ENCODE results near the gene ITFG1.

ITFG1 gene

DNA sequence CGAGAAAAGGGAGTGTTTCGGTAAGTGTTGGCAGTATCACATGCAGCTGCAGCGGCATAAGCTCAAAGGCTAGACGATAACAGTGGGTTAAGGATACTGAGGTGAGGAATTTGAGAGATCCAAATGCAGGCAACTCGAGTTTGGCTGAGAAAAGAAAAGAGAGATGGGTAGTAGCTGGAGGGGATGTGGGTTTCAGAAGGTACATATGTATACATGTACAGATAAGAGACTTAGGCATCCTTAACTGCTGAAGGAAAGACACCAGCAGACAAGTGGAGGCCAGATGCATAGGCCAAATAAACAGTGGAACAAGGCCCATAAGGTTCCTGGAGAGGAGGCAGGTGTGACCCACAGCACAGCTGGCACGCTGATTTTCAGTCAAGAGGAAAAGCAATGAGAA lies 230.6 kb downstream of the ITFG1 start:
- Histone ChIP-seq H3K36me3 (ENCODE audit: control insufficient read depth in 2 of 2, insufficient read depth in 1 of 2, low read length in 2 of 2) (no peaks in the 10 kb centered on the region; a peak in 1 of 3 replicates), H3K27ac (ENCODE audit: extremely low read depth, low read depth, low read length) (no peak overlapping the region), H3K9me3 (ENCODE audit: control insufficient read depth, insufficient read depth, low read depth, low read length) (no peaks in the 10 kb centered on the region), H3K4me3 (ENCODE audit: low read depth, low read length) (no peak overlapping the region), H3K4me1 (ENCODE audit: control insufficient read depth, insufficient read depth, low read length) (no peaks in the 10 kb centered on the region)
- CTCF ChIA-PET = no interaction called here
- TF ChIP-seq GFI1B (tag by site-specific recombination; IDR thresholded peaks at IDR 0.05) (no peak), ZFP41 (tag by site-specific recombination; IDR thresholded peaks at IDR 0.05; ENCODE audit: borderline replicate concordance) (no peak), ZNF132 (tag by site-specific recombination; IDR thresholded peaks at IDR 0.05; ENCODE audit: borderline replicate concordance) (no peak), ZNF792 (tag by site-specific recombination; IDR thresholded peaks at IDR 0.05) (no peak), ZNF121 (tag by site-specific recombination; IDR thresholded peaks at IDR 0.05) (no peak), ZNF239 (tag by site-specific recombination; IDR thresholded peaks at IDR 0.05) (no peak), ZNF777 (tag by site-specific recombination; IDR thresholded peaks at IDR 0.05; ENCODE audit: borderline replicate concordance) (no peak), ZNF501 (tag by site-specific recombination; IDR thresholded peaks at IDR 0.05) (no peak), ZNF10 (tag by site-specific recombination; IDR thresholded peaks at IDR 0.05) (no peak), ZFP3 (tag by site-specific recombination; IDR thresholded peaks at IDR 0.05; ENCODE audit: low read depth) (no peak)
- TF ChIP-seq, protein P1, sequence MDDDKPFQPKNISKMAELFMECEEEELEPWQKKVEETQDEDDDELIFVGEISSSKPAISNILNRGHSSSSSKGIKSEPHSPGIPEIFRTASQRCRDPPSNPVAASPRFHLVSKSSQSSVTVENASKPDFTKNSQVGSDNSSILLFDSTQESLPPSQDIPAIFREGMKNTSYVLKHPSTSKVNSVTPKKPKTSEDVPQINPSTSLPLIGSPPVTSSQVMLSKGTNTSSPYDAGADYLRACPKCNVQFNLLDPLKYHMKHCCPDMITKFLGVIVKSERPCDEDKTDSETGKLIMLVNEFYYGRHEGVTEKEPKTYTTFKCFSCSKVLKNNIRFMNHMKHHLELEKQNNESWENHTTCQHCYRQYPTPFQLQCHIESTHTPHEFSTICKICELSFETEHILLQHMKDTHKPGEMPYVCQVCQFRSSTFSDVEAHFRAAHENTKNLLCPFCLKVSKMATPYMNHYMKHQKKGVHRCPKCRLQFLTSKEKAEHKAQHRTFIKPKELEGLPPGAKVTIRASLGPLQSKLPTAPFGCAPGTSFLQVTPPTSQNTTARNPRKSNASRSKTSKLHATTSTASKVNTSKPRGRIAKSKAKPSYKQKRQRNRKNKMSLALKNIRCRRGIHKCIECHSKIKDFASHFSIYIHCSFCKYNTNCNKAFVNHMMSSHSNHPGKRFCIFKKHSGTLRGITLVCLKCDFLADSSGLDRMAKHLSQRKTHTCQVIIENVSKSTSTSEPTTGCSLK (tag by site-specific recombination; IDR thresholded peaks at IDR 0.05) = no peak
- TF ChIP-seq, protein P2, sequence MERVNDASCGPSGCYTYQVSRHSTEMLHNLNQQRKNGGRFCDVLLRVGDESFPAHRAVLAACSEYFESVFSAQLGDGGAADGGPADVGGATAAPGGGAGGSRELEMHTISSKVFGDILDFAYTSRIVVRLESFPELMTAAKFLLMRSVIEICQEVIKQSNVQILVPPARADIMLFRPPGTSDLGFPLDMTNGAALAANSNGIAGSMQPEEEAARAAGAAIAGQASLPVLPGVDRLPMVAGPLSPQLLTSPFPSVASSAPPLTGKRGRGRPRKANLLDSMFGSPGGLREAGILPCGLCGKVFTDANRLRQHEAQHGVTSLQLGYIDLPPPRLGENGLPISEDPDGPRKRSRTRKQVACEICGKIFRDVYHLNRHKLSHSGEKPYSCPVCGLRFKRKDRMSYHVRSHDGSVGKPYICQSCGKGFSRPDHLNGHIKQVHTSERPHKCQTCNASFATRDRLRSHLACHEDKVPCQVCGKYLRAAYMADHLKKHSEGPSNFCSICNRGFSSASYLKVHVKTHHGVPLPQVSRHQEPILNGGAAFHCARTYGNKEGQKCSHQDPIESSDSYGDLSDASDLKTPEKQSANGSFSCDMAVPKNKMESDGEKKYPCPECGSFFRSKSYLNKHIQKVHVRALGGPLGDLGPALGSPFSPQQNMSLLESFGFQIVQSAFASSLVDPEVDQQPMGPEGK (tag by site-specific recombination; IDR thresholded peaks at IDR 0.05) = no peak
- TF ChIP-seq, protein P3, sequence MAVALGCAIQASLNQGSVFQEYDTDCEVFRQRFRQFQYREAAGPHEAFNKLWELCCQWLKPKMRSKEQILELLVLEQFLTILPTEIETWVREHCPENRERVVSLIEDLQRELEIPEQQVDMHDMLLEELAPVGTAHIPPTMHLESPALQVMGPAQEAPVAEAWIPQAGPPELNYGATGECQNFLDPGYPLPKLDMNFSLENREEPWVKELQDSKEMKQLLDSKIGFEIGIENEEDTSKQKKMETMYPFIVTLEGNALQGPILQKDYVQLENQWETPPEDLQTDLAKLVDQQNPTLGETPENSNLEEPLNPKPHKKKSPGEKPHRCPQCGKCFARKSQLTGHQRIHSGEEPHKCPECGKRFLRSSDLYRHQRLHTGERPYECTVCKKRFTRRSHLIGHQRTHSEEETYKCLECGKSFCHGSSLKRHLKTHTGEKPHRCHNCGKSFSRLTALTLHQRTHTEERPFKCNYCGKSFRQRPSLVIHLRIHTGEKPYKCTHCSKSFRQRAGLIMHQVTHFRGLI (tag by site-specific recombination; IDR thresholded peaks at IDR 0.05) = no peak
- POLR2A ChIA-PET = no interaction called here

DNA sequence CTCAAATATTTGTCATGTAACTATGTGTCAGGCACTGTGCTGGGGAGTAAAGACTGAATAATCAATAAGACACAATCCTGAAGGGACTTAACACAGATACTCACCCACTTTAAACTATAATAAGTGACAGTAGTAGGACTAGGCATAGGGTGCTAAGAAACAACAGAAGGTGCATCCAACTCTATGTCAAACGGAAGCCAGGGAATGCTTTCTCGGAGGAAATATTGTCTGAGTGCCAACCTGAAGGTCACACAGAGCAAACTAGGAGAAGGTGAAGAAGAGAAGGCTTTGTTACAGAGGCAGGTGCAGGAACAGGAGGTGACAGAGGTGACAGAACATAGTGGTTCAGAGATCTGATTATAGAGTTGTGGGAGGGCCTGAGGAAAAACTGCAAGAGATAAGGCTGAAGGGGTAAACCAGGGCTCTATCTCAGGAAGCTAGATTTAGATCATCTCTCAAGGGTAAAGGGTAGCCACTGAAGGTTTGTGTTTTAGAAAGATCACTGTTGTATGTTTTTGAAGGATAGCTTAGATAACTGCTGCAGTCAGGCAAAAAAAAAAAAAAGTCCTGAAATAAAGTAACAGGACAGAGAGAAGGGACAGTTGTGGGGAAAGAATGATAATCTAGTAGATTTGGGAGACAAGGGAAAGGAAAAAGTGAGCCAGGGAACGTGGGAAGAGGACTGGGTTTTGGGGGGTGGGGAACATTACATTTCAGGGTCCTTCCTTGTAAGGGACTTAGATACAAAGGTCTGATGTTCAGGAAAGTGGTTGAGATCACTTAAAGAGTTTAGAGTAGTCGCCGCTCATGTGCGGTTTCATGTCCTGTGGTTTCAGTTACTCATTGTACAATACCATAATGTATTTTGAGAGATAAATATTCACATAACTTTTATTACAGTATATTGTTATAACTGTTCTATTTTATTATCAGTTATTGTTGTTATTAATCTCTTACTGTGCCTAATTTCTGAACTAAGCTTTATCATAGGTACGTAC lies 231.5 kb downstream of the ITFG1 start:
- ChIA-PET POLR2A (no interaction called here), CTCF (no interaction called here)

More for the DNA sequence above, 231.5 kb downstream of the ITFG1 start:
- no peak overlapping the region for H3K27ac ChIP-seq (ENCODE audit: extremely low read depth, low read depth, low read length)
- no peak for TF ChIP-seq ZNF184 (tag by site-specific recombination; IDR thresholded peaks at IDR 0.05)
- no peak for TF ChIP-seq ZNF623 (tag by site-specific recombination; IDR thresholded peaks at IDR 0.05)
- TF ChIP-seq ZNF777 (tag by site-specific recombination; IDR thresholded peaks at IDR 0.05; ENCODE audit: borderline replicate concordance) = no peak
- TF ChIP-seq ZNF747 (tag by site-specific recombination; IDR thresholded peaks at IDR 0.05) = no peak
- no peak for TF ChIP-seq ZNF426 (tag by site-specific recombination; IDR thresholded peaks at IDR 0.05)
- TF ChIP-seq, protein P4, sequence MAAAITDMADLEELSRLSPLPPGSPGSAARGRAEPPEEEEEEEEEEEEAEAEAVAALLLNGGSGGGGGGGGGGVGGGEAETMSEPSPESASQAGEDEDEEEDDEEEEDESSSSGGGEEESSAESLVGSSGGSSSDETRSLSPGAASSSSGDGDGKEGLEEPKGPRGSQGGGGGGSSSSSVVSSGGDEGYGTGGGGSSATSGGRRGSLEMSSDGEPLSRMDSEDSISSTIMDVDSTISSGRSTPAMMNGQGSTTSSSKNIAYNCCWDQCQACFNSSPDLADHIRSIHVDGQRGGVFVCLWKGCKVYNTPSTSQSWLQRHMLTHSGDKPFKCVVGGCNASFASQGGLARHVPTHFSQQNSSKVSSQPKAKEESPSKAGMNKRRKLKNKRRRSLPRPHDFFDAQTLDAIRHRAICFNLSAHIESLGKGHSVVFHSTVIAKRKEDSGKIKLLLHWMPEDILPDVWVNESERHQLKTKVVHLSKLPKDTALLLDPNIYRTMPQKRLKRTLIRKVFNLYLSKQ (tag by site-specific recombination; IDR thresholded peaks at IDR 0.05; ENCODE audit: borderline replicate concordance) = no peak
- TF ChIP-seq RBAK (tag by site-specific recombination; IDR thresholded peaks at IDR 0.05) = no peak
- TF ChIP-seq, protein P5, sequence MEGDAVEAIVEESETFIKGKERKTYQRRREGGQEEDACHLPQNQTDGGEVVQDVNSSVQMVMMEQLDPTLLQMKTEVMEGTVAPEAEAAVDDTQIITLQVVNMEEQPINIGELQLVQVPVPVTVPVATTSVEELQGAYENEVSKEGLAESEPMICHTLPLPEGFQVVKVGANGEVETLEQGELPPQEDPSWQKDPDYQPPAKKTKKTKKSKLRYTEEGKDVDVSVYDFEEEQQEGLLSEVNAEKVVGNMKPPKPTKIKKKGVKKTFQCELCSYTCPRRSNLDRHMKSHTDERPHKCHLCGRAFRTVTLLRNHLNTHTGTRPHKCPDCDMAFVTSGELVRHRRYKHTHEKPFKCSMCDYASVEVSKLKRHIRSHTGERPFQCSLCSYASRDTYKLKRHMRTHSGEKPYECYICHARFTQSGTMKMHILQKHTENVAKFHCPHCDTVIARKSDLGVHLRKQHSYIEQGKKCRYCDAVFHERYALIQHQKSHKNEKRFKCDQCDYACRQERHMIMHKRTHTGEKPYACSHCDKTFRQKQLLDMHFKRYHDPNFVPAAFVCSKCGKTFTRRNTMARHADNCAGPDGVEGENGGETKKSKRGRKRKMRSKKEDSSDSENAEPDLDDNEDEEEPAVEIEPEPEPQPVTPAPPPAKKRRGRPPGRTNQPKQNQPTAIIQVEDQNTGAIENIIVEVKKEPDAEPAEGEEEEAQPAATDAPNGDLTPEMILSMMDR (tag by site-specific recombination; IDR thresholded peaks at IDR 0.05) = no peak
- TF ChIP-seq ZBTB1 (tag by site-specific recombination; IDR thresholded peaks at IDR 0.05) = no peak
- no peak for TF ChIP-seq ZNF157 (tag by site-specific recombination; IDR thresholded peaks at IDR 0.05)
- TF ChIP-seq ZBTB20 (tag by site-specific recombination; IDR thresholded peaks at IDR 0.05) = no peak
- TF ChIP-seq YY1 (tag by site-specific recombination; IDR thresholded peaks at IDR 0.05) = no peak
- no peak for TF ChIP-seq ZNF473 (tag by site-specific recombination; IDR thresholded peaks at IDR 0.05)
- no peak for TF ChIP-seq SETDB1 (IDR thresholded peaks at IDR 0.05; ENCODE audit: insufficient read length, low read length)
- no peaks in the 10 kb centered on the region for H3K9me3 ChIP-seq (ENCODE audit: control insufficient read depth, insufficient read depth, low read depth, low read length)
- H3K4me1 ChIP-seq (ENCODE audit: control insufficient read depth, insufficient read depth, low read length) = no peaks in the 10 kb centered on the region
- no peak overlapping the region for H3K4me3 ChIP-seq (ENCODE audit: low read depth, low read length)
- no peaks in the 10 kb centered on the region; a peak in 1 of 3 replicates for H3K36me3 ChIP-seq (ENCODE audit: control insufficient read depth in 2 of 2, insufficient read depth in 1 of 2, low read length in 2 of 2)

Data from HEK293 (cell line).